Measurements from ENCODE around the gene ACKR2.

DNA sequence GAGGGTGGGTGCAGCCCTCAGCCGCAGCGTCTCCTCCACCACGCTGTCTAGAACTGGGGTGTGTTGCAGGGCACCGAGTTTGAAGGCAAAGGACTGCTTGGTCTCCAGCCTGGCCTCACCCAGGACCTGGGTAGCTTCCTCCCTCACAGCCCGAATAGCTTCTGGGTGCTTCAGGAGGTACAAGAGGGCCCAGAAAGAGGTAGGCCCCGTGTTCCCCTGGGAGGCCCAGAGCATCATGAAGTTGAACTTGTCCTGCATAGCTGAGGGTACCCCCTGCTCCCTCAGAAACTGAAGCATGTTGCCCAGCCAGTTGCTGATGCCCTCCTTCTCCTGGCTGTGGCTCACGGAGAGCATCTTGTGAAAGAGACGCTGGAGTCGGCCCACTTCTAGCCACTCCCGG, 65.5 kb downstream of the ACKR2 start:
- TF ChIP-seq POLR2A (IDR thresholded peaks at IDR 0.05) (no peak), POLR2AphosphoS5 (IDR thresholded peaks at IDR 0.05) (no peak)

Data from prostate gland (tissue), 1 donor.